SHP77 (cell line): ENCODE data around the gene CD300A.

ENCODE experiments used
- DNase-seq, 2 experiments: peaks; one replicate each; lab custom pipeline; 2025; lab: John Stamatoyannopoulos, UW

CD300A gene

DNA sequence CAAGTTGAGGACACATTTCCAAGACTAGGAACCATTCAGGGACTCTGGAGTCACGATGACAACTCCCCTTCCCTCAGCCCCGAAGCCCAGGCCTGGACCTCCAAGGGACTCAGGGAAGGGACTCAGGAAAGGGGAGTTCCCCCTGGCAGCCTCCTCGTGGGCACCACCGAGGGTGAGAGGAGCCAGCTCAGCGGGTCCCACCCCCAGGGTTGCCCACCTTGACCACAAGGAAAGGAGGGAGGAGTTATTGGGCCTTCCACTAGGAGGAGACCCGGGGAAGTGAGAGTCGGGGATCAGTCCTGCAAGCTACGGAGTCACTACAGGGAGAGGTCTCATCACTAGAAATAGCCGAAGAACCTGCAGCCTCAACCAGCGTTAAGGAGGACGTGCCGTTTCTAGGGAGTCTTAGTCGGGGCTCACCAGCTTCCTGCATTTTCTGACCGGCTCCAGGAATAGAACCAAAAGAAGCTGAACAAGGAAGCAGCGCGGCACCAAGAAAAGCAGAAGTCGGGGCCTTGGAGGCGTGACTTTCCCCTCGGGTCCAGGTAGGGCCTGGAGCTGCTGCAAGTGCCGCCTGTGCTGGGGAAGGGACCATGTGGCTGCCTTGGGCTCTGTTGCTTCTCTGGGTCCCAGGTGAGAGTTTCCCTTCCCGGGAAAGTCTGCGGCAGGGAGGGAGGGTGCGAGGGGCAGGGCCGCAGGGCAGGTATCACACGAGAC, at the start of gene CD300A:
Gene CD300A, plus strand, starts transcription at position 524 of the 717 bp plus-strand sequence. Its CDS starts 70 bp downstream, at position 594.
- no peak for DNase-seq

DNA sequence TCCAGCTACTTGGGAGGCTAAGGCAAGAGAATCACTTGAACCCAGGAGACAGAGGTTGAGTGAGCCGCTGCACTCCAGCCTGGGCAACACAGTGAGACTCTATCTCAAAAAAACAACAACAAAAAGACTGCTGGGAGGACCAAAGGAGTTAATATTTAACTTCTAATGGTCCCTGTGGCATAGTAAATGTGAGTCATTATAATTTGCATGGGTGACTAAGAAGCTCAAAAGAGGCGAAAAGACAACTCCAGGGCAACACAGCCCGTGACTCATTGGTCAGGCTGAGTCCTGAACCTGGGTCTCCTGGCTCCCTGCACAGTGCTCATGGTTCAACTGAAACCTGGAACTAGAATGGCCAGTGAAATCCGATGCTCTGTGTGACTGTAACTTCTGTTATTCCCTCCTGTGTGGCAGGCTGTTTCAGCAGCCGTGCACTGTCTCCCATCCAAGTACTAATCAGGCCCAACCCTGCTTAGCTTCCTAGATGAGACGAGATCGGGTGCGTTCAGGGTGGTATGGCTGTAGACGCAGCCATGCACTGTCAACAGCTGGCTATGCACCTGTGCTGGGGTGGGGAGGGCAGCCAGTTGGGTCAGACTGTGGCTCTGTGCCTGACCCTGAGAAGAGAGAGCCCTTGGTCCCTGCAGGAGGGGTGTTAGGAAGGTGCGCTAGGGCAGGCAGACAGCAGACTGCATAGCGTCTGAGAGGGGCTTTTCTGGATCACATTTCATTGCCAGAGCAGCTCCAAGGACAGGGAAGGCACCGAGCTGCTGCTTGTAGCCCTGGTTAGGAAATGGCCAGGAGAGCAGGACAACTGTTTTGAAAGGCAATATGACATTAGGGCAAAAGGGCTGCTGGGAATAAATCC, 49.0 kb upstream of the CD300A start:
- no peak for DNase-seq

DNA sequence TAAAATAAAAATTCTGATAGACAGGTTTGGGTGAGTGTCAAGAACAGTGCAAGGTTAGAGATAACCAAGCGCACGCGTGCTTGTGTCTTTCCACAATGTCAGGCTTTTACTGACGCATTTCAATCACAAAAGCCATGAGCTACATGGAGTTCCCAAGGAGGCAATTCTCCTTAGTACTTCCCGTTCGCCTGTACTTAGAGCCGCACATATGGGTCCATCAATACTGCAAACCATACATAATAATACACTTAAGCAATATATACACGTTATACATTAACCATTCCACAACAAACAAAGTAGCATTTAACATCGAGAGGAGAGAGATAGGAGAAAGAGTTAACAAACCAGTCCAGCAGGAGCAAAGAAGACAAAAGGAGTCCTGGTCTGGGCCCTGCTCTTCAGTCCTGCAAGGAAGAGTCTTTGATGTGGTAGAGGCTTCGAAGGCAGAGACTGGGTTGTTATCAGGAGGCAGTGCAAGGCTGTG, 46.5 kb upstream of the CD300A start:
- DNase-seq, result no peak

DNA sequence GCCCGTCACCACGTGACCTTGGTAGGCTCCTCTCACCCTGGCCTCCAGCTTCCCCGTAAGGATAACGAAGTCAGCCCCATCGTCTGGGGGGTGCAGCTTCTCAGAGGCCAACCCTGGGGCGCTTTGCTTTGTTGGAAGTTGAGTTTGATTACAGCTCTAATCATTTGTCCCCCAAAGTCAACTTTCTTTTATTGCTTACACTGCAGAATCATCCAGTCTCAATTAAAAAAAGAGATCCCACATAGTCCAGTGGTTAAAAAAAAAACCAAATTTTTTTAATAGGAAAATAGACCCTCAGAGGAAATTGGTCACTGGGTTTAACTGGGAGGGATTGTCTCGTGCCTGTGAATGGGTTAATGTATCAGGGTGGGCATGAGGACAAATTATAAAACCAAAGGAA, 42.3 kb upstream of the CD300A start:
- DNase-seq, result no peak

DNA sequence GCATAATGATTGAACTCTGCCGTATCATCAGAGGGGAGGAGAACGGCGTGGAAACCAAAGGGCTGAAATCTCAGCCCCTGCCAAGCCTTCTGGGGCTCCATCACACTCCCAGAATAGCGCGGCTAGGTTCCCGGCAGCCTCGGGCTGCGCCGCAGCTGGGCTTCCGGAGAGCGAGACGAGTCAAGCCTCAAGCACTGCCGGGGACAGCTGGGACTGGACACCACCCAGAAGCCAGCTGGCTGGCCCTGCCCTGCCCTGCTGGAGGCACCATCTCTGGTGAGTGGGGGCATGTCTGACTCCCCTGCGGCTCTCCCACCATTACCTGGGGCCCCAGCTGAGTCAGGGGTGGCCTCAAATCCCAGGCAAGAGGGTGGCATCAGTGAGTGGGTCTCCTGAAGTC, 41.8 kb upstream of the CD300A start:
- peak; percentile 78 to 86 for DNase-seq

DNA sequence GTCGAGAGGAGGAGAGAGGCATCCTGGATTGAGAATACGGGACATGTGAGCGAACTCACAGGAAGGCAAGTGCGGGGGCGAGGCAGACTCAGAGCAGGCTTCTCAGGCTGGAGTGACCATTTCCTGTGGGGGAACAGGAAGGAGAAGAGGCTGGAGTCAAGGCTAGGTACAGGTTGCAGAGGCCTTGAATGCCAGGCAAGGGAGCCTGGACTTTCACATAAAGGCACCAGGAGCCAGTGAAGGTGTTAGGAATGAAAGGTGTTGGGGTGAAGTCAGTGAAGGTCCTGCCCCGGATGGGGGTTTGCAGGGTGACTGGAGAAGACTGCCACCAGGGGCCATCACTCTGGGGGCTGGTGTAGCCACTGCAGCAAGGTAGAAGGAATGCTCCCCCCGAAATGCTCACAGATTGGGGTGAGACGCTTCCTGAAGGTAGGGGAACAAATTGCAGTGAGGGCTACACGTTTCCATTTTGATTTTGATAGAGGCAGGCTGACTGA, 39.8 kb upstream of the CD300A start:
- DNase-seq, result no peak

DNA sequence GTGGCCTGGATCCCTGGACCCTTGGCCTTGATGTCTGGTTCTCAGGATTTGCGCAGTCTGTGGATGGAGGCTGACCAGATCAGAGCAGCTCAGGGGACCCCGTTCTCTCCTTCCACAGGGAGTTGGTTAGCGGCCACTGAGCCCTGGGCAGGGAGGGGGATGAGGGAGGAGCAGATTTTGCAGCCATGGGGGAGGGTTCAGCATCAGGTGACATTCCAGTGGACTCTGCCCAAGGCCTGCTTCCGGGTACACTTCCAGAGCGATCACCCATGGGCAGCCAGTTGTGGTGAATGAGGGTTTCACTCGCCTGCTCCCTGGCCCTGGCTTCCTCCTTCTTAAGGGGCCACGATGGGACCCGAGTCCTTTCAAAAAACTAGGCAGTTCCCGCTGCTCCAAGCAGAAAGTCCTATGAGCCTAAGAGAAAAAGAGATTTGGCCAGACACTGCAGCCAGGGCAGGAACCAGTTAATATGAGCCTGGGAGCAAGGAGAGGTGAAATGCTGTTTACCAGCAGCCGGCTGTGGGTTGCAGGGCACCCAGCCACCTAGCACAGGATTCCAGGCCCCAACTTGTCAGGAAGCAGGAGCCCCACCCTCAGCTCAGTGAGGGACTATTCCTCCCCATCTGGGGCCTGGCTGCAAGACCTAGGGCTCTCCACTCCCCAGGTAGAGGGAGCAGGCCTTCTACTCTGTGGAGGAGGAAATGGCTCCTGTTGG, 39.2 kb upstream of the CD300A start:
- no peak for DNase-seq

DNA sequence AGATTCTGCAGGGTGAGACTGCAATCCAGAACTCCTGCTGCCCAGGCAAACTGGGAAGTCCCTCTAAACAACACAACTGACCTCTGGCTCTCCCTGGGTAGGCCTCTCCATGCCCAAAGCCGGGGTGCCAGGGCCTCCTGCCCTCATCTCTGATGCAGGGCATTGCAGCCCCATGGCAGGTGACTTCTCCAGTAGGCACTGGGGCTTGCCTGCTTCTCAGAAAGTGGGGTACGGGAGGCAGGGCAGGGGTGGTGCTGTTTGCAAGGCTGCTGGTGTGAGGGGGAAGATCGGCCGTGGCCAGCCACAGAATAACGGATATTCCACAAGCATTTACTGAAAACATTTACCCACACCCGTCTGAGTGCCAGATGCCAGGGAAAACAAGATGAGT, 38.7 kb upstream of the CD300A start:
- no peak for DNase-seq

DNA sequence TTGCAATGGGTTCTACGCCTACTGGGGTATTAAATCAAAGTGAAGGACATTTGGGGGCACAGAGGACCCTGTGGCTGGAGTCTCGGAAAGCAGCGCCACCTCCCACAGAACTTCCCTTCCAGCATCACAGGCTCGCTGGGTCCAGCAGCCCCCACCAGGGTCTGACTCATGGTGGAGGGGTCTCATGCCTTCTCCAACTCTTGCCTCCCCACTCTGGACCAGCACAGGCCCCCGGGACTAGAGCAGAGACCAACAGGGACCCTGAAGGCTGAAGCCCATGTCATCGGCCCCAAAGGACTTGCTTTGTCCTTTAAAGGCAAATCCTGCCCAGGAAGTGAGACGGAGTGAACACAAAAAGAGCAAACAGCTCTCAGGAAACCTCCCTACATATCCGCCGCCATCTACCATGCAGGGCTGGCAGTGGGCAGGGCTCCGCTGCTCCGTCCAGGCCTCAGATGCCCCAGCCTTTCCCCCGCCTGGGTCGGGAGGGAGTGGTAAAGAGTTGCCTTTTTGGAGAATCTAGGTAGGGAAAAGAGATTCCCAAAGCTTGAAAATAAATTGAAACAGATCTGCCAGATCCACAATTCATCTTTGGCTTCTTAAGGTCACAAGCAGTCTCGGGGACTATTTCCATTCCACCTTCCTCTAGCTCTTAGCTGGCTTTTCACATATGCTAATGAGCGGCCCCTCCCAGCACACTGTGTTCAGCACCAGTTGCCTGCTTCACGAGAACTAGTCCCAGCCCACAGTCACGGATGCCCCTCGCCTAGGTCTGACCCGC, 36.6 kb upstream of the CD300A start:
- peak; percentile 57 to 62 for DNase-seq

DNA sequence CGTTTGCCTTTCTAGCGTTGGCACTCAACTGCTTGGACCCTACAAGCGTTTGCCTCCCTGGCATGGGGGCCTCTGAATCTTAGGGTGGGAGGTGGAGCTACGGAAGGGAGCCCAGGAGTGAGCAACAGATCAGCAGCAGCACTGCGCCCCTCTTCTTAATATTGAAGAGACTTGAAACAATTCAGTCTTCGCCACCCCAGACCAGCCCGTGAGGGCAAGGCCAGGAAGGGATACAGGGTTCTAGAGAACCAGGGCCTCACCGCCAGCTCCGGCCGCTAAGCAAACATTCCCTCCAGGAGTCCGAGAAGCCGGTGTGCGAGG, 36.1 kb upstream of the CD300A start:
- no peak for DNase-seq

DNA sequence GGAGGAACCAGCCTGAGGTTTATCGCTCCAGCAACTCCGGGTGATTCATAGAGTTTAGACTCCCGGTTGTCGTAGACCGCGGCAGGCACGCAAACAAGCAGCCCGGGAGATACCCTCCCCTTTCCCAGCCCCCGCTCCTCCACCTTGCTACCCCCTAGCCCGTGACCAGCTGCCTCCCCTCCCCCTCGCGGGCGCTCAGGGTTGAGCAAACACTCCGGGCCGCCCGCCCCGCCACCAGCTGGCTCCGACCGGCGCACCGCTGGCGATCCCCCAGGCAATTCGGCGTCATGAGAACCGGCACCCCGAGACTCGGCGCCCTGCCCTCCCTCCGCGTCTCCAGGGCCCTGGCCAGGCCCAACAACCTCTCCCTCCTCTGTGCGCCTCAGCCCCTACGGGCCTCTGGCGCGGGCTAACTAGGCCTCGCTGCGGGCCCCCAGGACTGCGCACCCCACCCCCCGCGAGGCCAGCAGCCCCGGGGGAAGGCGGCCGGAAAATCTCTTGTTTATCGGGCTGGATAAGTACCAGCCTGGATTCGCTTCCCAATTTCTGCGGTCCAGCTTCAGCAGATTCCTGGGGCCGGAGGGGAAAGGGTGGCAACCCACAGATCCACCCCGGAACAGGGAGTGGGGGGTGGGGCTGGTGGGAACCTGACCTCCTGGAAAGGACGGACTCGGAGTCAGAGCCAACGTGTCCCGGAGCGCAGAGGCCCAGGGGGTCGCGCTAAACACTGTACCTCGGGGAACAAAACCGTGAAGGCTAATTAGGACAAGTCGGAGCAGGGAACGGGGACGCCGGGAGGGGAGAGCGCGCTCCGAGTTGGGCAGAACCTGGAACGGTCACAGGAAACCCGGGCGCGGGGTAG, 35.5 kb upstream of the CD300A start:
- DNase-seq, result peak; percentile 94 to 97

DNA sequence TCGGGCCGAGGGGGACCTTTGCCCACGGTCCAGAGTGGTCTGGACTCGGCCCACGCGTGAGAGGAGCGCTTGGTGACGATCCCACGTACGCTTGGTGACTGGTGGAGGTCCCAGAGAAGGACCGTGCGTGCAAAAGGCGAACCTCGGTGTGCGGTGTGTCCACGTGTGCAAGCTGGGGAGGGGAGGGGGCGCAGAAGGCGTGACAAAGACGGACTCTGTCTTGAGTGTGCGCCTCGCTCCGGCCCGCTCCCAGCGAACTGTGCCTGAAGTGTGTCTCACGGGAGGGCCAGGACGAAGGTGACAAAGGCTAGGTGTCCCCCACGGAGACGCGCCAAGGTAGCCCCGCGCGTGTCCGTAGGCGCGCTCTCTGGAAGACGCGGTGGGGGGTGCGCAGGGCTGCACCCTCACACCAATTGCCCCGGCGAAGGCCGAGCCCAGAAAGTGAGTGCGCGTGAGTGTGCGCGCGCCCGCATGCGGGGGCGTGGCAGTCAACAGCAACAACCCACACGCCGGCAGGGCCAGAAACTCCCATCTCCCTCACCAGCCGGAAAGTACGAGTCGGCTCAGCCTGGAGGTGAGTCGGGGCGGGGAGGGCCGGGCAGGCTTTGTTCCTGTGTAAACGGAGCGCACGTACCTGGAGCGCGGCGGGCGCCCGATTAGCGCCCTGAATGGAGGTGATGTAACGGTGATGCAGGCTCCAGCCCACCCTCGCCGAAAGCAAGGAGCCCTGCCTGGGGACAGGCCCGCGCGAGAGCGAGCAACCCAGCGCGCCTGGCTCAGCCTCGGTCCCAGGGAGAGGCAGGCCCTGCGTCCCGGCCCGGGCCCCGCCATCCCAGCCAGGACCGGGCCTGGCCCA, 34.6 kb upstream of the CD300A start, which contains the start of gene GPRC5C:
Gene GPRC5C, plus strand, starts transcription at position 521 of the 856 bp plus-strand sequence. CDS start 7,689 bp downstream, outside the sequence.
- peak; percentile 85 to 88 for DNase-seq

DNA sequence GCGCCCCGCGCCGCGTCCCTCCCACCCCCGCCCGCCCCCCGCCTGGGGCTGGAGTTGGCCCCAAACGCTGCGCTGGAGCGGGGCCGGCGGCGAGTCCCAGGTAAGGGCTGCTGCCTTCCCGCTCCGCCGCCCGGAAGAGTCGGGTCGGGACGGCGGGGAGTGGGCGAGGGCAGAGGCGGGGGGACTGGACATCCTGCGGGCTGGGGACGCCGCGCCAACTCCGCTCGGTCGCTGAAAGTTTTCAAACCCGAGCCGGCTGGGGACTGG, 34.1 kb upstream of the CD300A start:
- DNase-seq, result no peak

DNA sequence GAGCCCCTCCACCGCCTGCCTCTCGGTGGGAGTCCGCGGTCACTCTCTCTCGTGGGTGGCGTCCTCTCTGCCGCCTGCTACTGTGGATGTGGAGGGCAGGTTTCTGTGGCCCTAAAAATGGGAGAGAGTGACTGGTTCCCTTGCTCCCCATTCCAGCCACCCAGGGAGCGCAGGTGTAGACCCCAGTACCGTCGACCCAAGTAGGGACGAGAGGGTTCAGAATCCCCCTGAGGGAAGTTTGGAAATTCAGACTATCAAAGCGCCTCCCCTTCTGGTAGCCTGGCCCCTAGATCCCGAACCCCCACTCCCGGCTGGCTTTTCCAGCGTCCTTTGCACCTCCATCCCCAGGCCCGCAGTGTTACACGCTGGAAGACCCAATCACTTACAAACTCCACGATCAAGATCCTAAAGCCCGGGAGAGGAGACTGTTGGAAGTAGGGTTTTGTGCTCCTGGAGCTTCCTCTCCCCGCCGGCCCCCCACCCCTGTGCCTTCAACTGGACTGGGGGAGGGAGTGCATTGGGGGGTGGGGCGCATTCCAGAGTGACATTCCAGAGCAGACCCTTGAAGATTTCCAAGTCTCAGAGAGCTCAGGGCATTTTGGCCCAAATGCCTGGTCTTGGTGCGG, 33.6 kb upstream of the CD300A start:
- DNase-seq, result no peak

DNA sequence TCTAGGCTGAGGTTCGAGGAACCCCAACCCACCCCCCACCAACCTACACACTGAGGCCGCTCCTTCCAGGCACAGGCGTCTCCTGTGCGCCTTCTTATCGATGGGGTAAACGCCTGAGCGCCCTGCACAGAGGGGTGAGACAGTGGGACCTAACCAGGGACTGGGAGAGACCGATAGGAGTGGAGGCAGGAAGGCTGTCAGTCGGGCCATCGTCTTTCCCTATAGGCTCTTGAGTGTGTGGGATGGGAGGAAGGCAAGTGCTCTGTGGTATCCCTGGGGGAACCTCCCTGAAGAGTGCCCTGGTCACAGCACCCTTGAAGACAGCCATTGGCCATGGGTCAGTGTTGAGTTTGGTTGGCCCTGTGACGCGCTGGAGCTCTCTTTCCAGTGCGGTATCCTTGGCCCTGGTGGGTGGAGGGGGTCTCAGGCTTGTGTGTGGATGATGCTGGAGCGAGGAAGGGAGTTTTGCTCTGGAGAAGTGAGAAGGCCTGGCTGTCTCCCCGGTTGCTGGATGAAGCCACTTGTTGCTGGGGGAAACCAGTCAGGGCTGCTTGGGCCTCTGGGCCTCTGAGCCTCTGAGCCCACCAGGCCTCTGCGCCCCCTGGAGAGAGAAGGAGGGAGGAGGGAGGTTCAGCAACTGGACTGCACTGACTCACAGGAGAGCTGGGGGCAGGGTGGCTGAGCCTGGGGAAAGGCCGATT, 32.9 kb upstream of the CD300A start:
- no peak for DNase-seq

DNA sequence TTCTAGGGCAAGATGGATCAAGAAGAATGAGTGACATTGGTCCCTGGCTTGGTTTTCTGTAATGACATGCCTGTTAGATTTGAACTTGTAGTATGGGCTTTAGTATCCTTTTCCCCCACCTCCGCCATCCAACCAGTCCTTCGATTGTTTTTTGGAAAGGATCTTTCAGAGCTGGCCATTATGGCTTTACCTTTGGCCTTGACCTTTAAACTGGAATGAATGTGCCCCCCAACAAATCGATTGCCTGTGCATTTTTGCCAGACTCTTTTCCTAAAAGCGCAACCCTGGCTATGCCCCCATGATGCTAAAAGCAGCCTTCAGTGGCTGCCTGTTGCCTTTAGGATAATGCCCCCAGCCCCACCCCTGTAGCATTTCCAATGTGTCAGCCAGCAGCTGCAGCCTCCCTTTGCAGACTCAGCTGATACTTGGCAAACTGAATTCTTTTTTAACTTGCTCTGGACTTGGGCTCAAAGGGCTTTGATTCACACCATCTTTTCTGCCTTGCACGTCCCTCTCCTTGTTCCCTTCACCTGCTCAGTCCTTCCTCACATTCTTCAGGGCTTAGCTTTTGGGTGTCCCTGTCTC, 30.6 kb upstream of the CD300A start:
- DNase-seq, result no peak

DNA sequence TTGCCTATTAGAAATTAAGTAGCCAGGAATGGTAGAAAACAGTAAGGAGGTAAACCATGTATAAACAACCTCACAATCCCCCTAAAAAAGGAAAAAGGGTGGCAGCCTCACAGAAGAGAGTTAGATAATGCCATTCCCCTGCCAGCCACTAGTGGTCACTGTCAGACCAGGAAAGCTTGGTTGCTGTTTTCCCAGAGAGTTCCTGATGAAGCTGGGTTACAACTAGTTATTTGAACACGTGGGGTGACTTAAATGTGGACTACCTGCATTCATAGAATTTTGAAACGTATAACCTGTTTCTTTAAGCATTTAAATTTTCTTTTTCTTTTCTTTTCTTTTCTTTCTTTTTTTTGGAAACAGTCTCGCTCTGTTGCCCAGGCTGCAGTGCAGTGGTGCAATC, 28.7 kb upstream of the CD300A start:
- DNase-seq, result peak in 1 of 2 experiments; percentile 44
